ENCODE data around the gene MCL1. TPM values are rescaled to one million over a fixed set of nuclear protein-coding genes. Genes with fewer than 3 reads are reported as not detected.

Gene MCL1
- total RNA-seq, 1 donor from 2014 or later = 169 TPM

DNA sequence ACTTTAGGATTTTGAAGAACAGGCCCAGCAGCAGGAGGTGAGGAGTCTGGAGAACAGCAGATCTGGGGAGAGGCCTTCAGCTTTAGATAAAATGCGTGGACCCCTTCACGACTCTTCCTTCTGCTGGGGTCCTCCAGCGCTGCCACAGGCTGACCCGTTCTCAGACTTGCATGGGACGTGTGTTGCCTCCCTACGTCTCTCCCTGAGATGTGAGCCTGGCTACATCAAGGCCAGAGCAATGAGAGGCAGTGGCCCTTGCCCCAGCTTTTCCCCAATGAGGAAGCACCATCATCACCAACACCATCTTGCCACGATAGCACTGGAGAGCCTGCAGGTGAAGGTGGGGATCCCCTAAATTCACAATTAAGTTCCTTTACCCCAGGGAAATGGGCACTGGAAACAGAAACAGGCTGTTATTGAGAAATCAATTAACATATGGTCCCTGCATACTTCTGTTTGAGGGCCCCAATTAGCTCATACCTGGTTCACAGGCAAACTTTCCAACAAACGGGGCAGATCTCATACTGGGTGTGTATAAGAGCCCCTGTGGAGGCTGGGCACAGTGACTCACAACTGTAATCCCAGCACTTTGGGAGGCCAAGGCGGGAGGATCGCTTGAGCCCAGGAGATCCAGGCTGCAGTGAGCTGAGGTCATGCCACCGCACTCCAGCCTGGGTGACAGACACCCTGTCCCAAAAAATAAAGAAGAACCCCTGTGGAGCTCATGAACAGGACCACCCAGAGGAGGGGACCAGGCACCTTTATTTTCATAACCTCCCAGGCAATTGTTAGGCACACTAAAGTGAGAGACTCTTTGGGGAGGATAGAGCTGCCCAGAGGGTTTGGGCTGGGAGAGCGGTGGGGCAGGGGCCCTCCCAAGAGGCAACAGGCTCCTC lies 42.3 kb downstream of the MCL1 start:
- ATAC-seq = no peak

GRCh38 chr1:150535511-150536287 lies 43.7 kb downstream of the MCL1 start:
- no peak for ATAC-seq

- ATAC-seq = peak; percentile 86
These were observed 45.4 kb downstream of the MCL1 start for GRCh38 chr1:150534002-150534401.

DNA sequence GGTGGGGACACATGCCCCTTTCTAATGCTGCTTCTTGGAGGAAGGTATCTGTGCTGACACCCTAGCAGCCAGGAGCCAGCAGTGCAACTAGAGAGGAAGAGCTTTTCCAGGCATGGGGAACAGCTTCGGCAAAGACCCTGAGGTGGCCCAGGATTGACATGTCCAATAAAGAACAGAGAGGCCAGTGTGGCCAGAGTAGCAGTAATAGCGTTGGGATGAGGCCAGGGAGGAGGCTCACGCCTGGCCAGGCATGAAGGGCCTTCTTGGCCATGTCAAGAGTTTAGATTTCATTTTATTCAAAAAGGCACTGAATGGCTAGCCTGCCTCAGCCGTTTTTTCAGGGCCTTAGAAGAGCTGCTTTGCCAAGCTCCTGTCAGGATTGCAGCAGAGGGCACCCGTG lies 46.5 kb downstream of the MCL1 start:
- no peak for ATAC-seq

GRCh38 chr1:150530491-150531159 lies 48.8 kb downstream of the MCL1 start:
- ATAC-seq = no peak

GRCh38 chr1:150529017-150529416 lies 50.4 kb downstream of the MCL1 start:
- peak; percentile 73 for ATAC-seq

GRCh38 chr1:150528196-150528595 lies 51.2 kb downstream of the MCL1 start:
- peak; percentile 30 for ATAC-seq

DNA sequence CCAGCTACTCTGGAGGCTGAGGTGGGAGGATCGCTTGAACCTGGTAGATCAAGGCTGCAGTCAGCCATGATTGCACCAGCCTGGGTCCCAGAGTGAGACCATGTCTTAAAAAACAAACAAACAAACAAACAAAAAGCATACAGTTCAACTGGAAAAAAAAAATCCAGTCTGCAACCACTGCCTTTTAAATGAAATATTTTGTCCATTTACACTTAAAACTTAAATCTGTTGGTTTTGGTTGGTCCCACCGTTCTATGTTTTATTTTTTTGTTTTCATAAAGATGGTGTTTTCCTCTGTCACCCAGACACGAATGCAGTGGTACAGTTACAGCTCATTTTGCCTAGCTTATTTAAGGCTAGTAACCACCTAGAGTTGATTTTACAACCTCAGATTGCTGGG lies 54.1 kb downstream of the MCL1 start:
- no peak for ATAC-seq

Other genes starting within 250 kb of the MCL1 start
- gene RPRD2, start 215.5 kb downstream of the MCL1 start, total RNA-seq = 17.9 TPM
- 20.3 TPM for gene TARS2, start 92.2 kb downstream of the MCL1 start, total RNA-seq
- 438 TPM for gene ECM1, start 71.5 kb downstream of the MCL1 start, total RNA-seq
- 1.6 TPM for gene FALEC, start 63.9 kb downstream of the MCL1 start, total RNA-seq
- 42.9 TPM for gene ADAMTSL4, start 30.2 kb downstream of the MCL1 start, total RNA-seq
- 329 TPM for gene ENSA, start 50.0 kb upstream of the MCL1 start, total RNA-seq
- gene GOLPH3L, start 117.5 kb upstream of the MCL1 start, total RNA-seq = 30.2 TPM
- 11.1 TPM for gene HORMAD1, start 141.3 kb upstream of the MCL1 start, total RNA-seq
- gene CTSS, start 186.2 kb upstream of the MCL1 start, total RNA-seq = 19.6 TPM
- 7.7 TPM for gene CTSK, start 228.7 kb upstream of the MCL1 start, total RNA-seq

All from esophagus mucosa (tissue), 1 donor.